Measurements from ENCODE around the gene PRSS53.
"Not testable (repeated sequence)": the region's sequence is repeated elsewhere in the genome, so short reads cannot be mapped to it uniquely, and the experiment has no call there.

Gene PRSS53

DNA sequence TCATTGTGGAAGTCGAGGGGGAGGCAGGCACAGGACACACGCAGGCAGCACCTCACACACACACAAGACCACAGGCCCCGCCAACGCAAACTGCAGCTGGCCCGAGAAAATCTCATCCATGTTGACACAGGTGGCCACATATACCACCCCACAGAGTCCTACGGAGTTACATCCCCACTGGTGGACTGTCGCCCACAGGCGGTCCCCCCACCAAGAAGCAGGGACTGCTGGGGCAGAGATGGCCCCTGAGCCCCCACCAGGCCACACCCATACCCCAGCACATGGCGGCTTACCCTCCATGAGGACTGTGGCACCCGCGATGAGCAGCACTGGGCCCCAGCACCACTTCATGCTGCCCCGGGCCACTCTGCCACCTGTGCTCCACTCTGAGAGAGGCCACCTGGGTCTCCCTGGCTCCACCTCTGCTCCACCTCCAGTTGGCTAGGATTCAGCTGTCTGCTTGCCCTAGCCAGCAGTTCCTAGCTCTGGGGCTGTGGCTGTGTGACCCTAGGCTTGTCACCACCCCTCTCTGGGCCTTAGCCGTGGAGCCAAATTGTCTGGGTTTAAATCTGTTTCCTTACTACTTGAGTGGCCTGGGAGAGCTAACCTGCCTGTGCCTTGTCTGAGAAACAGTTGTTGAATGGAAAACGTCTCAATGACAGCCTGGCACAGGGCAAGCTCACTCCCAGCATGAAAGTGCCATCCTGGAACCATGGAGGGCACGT lies at the start of gene PRSS53:
TSS of gene PRSS53 (minus strand) at position 485 of the 725 bp plus-strand sequence. CDS start at position 351, 134 bp downstream.
- DNase-seq (ENCODE audit: low read depth), result no peak
- no peak within 1 kb of the TSS for H3K4me3 ChIP-seq (replicated peaks; ENCODE audit: low read depth, low read length)
- TF ChIP-seq, protein P1, sequence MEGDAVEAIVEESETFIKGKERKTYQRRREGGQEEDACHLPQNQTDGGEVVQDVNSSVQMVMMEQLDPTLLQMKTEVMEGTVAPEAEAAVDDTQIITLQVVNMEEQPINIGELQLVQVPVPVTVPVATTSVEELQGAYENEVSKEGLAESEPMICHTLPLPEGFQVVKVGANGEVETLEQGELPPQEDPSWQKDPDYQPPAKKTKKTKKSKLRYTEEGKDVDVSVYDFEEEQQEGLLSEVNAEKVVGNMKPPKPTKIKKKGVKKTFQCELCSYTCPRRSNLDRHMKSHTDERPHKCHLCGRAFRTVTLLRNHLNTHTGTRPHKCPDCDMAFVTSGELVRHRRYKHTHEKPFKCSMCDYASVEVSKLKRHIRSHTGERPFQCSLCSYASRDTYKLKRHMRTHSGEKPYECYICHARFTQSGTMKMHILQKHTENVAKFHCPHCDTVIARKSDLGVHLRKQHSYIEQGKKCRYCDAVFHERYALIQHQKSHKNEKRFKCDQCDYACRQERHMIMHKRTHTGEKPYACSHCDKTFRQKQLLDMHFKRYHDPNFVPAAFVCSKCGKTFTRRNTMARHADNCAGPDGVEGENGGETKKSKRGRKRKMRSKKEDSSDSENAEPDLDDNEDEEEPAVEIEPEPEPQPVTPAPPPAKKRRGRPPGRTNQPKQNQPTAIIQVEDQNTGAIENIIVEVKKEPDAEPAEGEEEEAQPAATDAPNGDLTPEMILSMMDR (IDR thresholded peaks at IDR 0.05; ENCODE audit: low read length, missing control alignments), result no peak

DNA sequence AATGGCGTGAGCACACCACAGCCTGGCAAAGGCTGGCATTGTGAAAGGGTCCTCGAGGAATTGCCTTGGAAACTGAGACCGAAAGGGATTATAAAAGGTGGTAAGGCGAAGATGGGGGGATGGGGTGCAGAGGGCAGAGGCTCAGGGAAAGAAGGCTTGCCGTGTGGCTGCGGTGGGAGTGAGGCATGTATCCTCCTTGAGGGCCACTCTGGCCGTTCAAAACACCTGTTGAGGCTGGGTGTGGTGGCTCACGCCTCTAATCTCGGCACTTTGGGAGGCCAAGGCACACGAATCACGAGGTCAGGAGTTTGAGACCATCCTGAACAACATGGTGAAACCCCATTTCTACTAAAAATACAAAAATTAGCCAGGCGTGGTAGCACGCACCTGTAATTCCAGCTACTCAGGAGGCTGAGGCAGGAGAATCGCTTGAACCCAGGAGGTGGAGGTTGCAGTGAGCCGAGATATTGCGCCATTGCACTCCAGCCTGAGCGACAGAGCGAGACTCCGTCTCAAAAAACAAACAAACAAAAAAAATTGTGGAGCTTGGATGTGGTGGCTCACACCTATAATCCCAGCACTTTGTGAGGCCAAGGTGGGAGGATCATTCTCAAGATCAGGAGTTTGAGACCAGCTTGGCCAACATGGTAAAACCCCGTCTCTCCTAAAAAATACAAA lies 48.2 kb upstream of the PRSS53 start:
- H3K4me3 ChIP-seq (replicated peaks; ENCODE audit: low read depth, low read length); DNase-seq (ENCODE audit: low read depth): not testable (repeated sequence)

DNA sequence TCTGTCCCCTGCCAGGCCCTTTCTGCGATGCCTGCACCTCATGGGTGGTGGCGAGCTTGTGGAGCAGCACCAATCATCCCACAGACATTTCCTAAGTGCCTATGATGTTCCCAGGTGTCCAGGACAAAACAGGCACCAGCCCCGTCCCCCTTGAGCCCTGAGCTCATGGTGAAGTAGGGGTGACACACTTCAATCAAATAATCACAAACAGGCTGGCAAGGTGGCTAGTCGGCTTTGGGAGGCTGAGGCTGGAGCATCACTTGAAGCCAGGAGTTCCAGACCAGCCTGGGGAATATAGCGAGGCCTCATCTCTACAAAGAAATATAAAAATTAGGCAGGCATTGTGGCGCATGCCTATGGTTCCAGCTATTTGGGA lies 47.5 kb upstream of the PRSS53 start:
- TF ChIP-seq, protein P1 (IDR thresholded peaks at IDR 0.05; ENCODE audit: low read length, missing control alignments), result no peak
- no peak overlapping the region for H3K4me3 ChIP-seq (replicated peaks; ENCODE audit: low read depth, low read length)
- no peak for DNase-seq (ENCODE audit: low read depth)

DNA sequence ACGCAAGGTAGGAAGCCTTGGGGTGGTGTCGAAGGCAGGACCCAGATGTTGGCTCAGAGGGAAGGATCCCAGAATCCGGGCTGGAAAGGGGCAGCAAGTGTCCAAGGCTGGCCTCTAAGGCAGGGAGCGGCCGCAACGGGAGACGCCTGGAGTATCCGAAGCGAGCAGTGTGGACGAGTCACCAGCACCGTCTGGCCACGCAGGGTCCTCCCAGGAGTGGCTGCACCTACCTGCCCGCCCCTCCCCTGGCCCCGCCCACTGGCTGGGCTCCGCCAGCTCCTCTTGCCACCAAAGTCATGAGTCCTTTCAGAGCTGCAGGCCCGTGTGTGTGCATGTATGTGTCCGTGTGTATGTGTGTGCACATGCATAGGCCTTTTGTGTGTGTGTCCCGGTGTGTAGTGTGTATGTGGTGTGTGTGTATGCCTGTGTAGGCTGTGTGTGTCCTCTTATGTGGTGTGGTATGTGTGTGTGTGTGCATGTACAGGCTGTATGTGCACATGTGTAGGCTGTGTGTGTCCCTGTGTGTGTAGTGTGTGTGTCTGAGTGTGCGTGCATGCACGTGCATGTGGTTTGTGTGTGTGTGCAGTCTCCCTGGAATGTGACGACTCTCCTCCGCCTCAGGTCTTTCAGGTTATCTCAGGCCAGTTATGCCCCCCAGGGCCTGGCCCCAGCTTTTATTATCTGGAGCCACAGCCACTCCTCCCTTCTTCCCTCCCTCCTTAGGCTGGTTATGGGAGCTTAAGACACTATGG lies 47.0 kb upstream of the PRSS53 start, which contains the start of gene PRSS8:
TSS of gene PRSS8 (minus strand) at position 193 of the 752 bp plus-strand sequence. CDS start 229 bp downstream, outside the sequence.
- TF ChIP-seq, protein P1 (IDR thresholded peaks at IDR 0.05; ENCODE audit: low read length, missing control alignments), result no peak
- no peak within 1 kb of the TSS for H3K4me3 ChIP-seq (replicated peaks; ENCODE audit: low read depth, low read length)
- no peak for DNase-seq (ENCODE audit: low read depth)

DNA sequence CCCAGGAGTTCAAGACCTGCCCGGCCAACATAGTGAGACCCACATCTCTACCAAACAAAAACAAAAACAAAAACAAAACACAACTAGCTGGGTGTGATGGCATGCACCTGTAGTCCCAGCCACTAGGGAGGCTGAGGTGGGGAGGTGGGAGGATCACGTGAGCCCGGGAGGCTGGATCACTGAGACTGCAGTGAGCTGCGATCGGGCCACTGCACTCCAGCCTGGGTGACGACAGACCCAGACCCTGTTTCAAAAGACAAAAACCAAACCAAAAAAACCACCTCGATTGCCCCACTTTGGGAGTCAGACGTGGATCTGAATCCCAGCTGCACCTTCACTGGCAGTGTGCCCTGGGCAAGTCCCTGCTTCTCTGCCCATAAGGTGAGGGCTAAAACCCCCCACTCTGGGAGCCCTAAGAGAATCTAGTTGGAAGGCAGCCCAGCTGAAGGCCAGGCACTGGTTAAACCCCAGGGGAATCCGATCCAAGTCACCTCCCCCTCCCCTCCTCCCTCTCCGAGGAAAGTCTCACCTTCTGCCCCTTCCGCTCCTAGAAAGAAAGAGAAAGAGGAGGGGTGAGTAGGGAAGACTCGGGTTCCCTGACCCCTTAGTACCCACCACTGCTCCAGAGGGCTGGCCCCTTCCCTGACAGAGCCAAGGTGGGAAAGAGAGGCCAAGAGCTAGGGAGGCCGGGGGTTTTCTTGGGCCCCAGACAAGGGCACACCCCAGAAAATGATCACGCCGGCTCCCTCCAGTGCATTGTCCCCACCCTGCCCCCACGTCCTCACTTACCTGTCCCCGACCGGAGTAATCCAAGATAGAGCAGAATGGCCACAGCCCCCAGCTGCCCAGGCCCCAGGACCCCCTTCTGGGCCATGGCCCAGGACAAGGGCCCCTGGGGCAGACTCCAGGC lies 46.1 kb upstream of the PRSS53 start:
- no peak overlapping the region for H3K4me3 ChIP-seq (replicated peaks; ENCODE audit: low read depth, low read length)
- TF ChIP-seq, protein P1 (IDR thresholded peaks at IDR 0.05; ENCODE audit: low read length, missing control alignments), result no peak
- DNase-seq (ENCODE audit: low read depth), result no peak

DNA sequence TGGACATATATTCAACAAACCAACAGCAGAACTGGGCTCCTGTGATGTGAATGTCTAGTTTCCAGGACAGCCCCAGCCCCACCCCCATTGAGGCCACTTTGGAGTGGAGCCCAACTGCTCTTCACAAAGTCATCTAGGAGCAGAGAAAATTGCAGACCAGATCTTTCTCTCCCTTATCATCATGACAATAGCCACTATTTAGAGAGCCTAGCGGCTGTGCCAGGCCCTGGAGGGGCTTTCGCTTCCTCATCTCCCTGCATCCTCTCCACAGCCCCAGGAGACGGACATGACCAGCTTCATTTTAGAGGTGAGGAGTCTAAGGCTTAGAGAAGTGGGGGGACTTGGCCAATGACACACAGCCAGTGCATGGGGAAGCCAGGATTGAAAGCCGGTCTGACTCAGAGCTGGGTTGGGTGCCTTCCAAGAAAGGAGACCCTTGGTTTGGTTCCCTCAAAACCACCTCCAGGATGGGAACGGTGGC lies 45.4 kb upstream of the PRSS53 start:
- no peak overlapping the region for H3K4me3 ChIP-seq (replicated peaks; ENCODE audit: low read depth, low read length)
- no peak for DNase-seq (ENCODE audit: low read depth)
- TF ChIP-seq, protein P1 (IDR thresholded peaks at IDR 0.05; ENCODE audit: low read length, missing control alignments), result no peak

Data from fibroblast of pulmonary artery (primary cell).